Type B pancreatic cell (in vitro differentiated cells): ENCODE measurements around the gene CHN2. TPM values are rescaled to one million over a fixed set of nuclear protein-coding genes. Genes with fewer than 3 reads are reported as not detected.
A peak's percentile ranks its signal among the peaks of the same experiment; 100 is the strongest.
"Not testable (repeated sequence)": the region's sequence is repeated elsewhere in the genome, so short reads cannot be mapped to it uniquely, and the experiment has no call there.

Experiments
- DNase-seq: peaks from one replicate; pipeline ENCODE4 v3.0.0; 2021; ENCODE audit warnings: mixed read lengths; ENCODE audit not compliant: unreplicated experiment; ENCODE audit errors: extremely low spot score
- H3K27ac Mint-ChIP-seq: 2 replicates; pipeline ENCODE4 v1.8.0; 2021; ENCODE audit warnings: mild to moderate bottlenecking, mixed read lengths
- H3K27me3 Mint-ChIP-seq: 2 replicates; pipeline ENCODE4 v1.8.0; 2021; ENCODE audit warnings: mixed read lengths
- H3K36me3 Mint-ChIP-seq: 2 replicates; pipeline ENCODE4 v1.8.0; 2021; ENCODE audit warnings: mixed read lengths
- H3K4me1 Mint-ChIP-seq: one replicate; pipeline ENCODE4 v1.8.0; 2021; ENCODE audit warnings: mixed read lengths; ENCODE audit not compliant: unreplicated experiment
- H3K4me3 Mint-ChIP-seq: 2 replicates; pipeline ENCODE4 v1.8.0; 2021; ENCODE audit warnings: mild to moderate bottlenecking, mixed read lengths
- H3K9me3 Mint-ChIP-seq: 2 replicates; pipeline ENCODE4 v1.8.0; 2021; ENCODE audit warnings: mixed read lengths
- CTCF ChIP-seq: fragments of 200-600 bp; sonication (generic); conservative IDR thresholded peaks from 2 replicates; pipeline ENCODE4 v1.5.0; 2021; ENCODE audit warnings: antibody characterized with exemption, mild to moderate bottlenecking
- total RNA-seq: library from RNA; stranded (reverse); gene quantifications from 2 replicates; pipeline ENCODE4 v1.2.1, GENCODE V29; 2021; ENCODE audit warnings: low replicate concordance

Gene CHN2
- total RNA-seq, 1 donor from 2014 or later, result 19.7 TPM

DNA sequence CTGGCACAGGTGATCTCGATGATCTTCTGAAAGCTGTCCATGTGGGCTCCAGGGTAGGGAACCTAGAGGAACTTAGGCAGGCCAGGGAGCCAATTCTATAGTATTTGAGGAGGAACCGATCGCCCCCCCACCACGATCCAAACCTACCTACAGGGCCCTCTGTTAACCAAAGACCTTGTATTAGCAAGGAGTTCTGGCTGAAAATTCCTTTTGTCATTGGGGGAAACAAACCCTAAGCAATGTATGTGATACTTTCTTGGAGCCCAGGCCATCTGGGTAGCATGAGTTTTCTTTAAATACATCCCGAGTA lies 62.1 kb downstream of the CHN2 start:
- H3K36me3 Mint-ChIP-seq, result peaks cover 16% of the 10 kb centered on the region
- H3K27ac Mint-ChIP-seq, result no peak overlapping the region
- peaks cover 4% of the 10 kb centered on the region for H3K4me1 Mint-ChIP-seq
- no peak for DNase-seq
- H3K27me3 Mint-ChIP-seq, result peaks cover 3% of the 10 kb centered on the region
- TF ChIP-seq CTCF, result no peak
- peaks cover 5% of the 10 kb centered on the region for H3K9me3 Mint-ChIP-seq
- H3K4me3 Mint-ChIP-seq, result no peak overlapping the region

DNA sequence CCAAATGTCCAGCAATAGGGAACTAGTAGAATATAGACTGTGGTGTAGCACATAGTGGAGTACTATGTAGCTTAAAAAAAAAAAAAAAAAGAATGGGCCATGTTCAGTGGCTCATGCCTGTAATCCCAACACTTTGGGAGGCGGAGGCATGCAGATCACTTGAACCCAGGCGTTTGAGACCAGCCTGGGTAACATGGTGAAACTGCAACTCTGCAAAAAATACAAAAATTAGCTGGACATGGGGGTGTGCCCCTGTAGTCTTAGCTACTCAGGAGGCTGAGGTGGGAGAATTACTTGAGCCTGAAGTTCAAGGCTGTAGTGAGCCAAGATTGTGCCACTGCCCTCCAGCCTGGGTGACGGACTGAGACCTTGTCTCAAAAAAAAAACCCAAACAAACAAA lies 64.4 kb downstream of the CHN2 start:
- TF ChIP-seq CTCF, result no peak
- peaks cover 5% of the 10 kb centered on the region for H3K9me3 Mint-ChIP-seq
- DNase-seq, result no peak
- H3K4me3 Mint-ChIP-seq, result no peak overlapping the region
- peaks cover 4% of the 10 kb centered on the region for H3K4me1 Mint-ChIP-seq
- H3K27ac Mint-ChIP-seq, result no peak overlapping the region
- peaks cover 13% of the 10 kb centered on the region for H3K36me3 Mint-ChIP-seq
- H3K27me3 Mint-ChIP-seq, result peaks cover 3% of the 10 kb centered on the region

GRCh38 chr7:29262191-29262917 lies 67.8 kb downstream of the CHN2 start:
- Mint-ChIP-seq H3K4me1 (no peaks in the 10 kb centered on the region), H3K9me3 (peaks cover 15% of the 10 kb centered on the region), H3K4me3 (no peak overlapping the region), H3K27me3 (no peaks in the 10 kb centered on the region), H3K27ac (no peak overlapping the region), H3K36me3 (peaks cover 24% of the 10 kb centered on the region)
- DNase-seq, result no peak
- no peak for TF ChIP-seq CTCF

- H3K9me3 Mint-ChIP-seq, H3K4me1 Mint-ChIP-seq, H3K27ac Mint-ChIP-seq, H3K4me3 Mint-ChIP-seq, DNase-seq, H3K27me3 Mint-ChIP-seq: not testable (repeated sequence)
- H3K36me3 Mint-ChIP-seq, result peaks cover 21% of the 10 kb centered on the region
These were observed 69.1 kb downstream of the CHN2 start for GRCh38 chr7:29263601-29264207.

GRCh38 chr7:29265208-29265923 lies 70.8 kb downstream of the CHN2 start:
- TF ChIP-seq CTCF, result no peak
- no peak overlapping the region for H3K4me3 Mint-ChIP-seq
- peaks cover 21% of the 10 kb centered on the region for H3K36me3 Mint-ChIP-seq
- H3K27me3 Mint-ChIP-seq, result no peaks in the 10 kb centered on the region
- peaks cover 10% of the 10 kb centered on the region for H3K4me1 Mint-ChIP-seq
- peak overlapping the region; percentile 42 for H3K27ac Mint-ChIP-seq
- no peak for DNase-seq
- peaks cover 9% of the 10 kb centered on the region for H3K9me3 Mint-ChIP-seq

GRCh38 chr7:29269935-29270334 lies 75.4 kb downstream of the CHN2 start:
- Mint-ChIP-seq H3K9me3 (peaks cover 9% of the 10 kb centered on the region), H3K4me1 (peaks cover 34% of the 10 kb centered on the region), H3K4me3 (no peak overlapping the region), H3K36me3 (peaks cover 12% of the 10 kb centered on the region), H3K27me3 (peaks cover 7% of the 10 kb centered on the region), H3K27ac (no peak overlapping the region)
- TF ChIP-seq CTCF, result no peak
- no peak for DNase-seq
